ENCODE measurements around the gene SERBP1.

The SERBP1 gene

DNA sequence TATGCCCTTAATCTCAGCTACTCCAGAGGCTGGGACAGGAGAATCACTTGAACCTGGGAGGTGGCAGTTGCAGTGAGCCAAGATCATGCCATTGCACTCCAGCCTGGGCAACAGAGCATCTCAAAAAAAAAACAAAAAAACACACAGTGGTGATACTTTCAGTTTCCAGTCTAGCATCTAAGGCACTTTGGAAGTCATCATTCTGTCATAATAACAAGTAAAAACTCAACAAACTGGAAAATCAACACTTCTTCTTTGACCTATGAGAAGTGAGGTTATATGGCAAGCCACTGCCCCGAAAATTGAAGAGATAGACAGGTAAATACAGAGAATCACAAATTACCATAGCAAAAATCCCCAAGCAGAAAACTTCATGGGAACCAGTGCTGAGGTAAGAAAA lies 70.6 kb downstream of the SERBP1 start:
- no peak for FAIRE-seq

Data from A204.1 (cell line).